Measurements from ENCODE around the gene UBN1.

UBN1 gene

DNA sequence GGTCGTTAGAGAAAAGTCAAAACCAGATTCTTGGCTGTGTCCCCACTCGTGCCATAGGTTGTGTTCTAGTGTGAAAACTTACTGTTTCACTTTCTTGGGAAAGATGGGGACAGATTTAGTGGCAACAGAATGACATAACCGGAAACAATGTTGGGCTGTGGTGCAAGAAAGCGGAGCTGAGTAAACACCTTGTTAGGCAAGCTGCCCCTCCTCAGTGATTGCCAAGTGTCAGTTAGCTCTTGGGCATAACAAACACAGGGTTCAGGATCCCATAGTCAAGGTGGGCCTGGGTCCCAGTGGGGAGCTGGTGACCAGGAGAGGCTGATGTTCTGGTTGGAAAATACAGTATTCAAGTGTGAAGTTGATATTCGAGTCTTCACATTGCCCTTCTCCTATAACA lies 15.4 kb downstream of the UBN1 start:
- DNase-seq (ENCODE audit: low spot score), result no peak

DNA sequence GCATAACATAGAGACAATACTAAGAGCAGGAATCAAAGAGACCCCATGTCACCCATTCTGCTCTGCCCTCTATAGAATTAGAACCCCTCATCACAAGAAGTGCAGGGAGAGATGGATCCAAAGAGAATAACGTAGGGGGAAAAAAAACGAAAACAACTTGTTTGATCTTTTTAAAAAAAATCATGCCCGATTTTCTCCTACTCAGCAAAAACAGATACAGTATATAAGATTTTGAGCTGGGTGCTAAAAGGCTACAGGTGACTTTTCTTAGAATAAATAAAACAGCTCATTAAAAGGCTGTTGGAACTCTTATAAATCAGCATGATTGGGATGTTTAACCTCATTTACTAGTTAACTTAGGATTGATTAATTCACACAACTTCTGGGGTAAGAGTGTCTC lies 17.4 kb downstream of the UBN1 start:
- DNase-seq (ENCODE audit: low spot score), result no peak

DNA sequence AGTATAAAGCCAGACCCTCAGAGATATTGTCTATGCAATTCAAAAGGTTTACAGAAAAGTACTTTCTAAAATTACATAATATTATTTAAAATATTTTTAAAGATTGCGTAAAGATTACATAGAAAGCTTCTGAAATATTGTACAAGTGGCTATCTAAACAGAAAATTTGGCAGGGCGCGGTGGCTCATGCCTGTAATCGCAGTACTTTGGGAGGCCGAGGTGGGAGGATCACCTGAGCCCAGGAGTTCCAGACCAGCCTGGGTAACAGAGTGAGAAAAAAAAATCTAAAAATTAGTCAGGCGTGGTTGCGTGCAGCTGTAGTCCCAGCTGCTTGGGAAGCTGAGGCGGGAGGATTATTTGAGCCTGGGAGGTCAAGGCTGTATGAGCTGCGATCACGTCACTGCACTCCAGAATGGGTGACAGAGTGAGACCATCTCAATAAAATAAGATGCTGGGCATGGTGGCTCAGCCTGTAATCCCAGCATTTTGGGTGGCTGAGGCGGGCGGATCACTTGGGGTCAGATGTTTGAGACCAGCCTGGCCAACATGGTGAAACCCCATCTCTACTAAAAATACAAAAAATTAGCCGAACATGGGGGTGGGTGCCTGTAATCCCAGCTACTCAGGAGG lies 18.1 kb downstream of the UBN1 start:
- no peak for DNase-seq (ENCODE audit: low spot score)

DNA sequence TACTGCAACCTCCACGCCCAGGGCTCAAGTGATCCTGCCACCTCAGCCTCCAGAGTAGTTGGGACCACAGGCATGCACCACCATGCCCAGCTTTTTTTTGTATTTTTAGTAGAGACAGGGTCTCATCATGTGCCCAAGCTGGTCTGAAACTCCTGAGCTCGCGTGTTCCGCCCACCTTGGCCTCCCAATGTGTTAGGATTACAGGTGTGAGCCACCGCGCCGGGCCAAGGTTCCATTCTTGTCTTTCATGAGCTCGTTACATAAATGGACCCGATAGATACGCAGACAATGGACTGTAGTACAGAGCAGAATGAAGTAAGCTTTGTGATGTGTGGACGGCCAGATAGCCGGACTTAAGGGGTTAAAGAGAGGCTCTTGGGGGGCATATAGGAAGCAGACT lies 19.3 kb downstream of the UBN1 start:
- peak; percentile 30 for DNase-seq (ENCODE audit: low spot score)

DNA sequence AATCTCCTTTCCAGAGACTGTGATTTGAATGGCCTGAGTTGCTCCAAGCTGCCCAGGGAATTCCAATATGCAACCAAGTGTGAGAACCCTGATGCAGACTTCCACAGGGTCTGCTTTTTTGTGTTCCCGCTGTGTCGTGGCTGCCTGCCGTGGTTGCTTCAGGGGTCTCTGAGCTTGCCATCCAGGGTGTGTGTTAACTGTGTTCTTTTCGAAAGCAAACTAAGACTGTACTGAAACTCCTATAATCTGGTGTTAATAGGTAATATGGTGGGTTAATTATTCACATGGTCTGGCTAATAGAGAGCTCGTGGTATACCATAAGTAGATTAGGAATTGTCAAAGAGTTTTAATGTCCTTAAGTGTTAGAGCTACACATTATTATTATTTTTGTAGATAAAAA lies 20.7 kb downstream of the UBN1 start:
- DNase-seq (ENCODE audit: low spot score), result no peak

DNA sequence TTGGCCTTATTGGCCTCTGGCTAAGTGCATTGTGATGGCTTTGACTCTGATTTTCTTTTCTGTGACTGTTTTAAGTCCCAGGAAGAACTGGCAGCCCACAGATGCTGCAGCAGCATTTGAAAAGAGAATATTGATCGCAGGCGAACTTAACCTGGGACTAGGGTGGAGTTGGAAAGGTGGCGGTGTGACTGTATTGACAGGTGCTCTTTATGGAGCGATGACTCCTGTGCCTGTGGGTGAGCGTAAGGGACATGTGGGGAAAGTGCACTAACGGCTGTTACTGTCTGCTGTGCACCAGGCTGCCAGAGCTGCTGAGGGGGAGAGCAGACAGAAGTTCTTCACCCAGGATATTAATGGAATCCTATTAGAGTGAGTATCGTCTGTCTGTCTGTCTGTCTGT lies 21.3 kb downstream of the UBN1 start:
- peak; percentile 26 for DNase-seq (ENCODE audit: low spot score)

DNA sequence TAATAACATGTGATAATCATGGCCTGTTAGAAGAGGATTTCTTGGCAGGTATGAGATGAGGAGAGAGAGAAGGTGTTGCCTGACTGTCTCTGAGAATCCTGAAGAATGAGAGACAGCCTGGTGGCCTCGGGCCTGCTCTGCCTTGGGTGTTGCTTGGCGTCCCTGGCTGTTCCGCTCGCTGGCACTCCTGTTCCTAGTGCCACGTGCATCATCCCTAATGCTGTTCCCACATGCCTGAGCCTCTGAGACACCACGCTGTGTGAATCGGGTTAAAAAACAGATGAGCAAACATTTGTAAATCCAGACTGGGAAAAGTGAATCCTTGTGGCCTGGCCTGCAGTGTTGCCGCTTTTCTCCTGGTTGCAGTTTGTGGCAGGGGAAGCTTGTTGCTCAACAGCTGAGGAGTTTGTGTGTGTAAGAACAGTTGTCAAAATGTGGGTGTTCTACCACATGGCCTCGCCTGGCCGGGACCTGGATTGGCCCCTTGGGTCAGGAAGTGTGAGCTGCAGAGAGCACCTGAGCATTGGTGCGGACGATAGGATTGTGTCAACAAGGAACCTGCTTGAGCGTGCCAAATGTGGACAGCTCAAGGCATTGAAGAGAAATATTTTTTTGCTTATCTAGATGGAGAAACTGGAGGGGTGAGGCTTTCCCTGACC lies 22.0 kb downstream of the UBN1 start:
- no peak for DNase-seq (ENCODE audit: low spot score)

DNA sequence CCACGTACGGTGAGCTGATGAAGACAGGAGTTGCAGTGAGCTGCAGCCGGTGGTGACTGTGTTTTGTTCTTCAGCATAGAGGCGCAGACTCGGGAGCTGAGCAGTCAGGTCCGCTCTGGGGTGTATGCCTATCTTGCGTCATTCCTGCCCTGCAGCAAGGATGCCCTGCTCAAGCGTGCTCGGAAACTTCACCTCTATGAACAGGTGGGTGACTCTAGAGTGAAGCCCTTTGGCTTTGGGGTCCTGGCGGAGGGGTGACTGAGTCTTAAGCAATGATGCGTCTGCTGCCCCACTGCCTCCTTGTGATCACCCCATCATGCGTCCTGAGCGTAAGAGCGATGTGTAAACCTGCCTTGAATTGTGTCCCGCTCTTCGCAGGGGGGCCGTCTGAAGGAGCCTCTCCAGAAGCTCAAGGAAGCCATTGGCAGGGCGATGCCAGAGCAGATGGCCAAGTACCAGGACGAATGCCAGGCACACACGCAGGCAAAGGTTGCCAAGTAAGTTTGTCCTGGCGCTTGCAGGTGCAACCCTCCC lies 22.9 kb downstream of the UBN1 start:
- no peak for DNase-seq (ENCODE audit: low spot score)

DNA sequence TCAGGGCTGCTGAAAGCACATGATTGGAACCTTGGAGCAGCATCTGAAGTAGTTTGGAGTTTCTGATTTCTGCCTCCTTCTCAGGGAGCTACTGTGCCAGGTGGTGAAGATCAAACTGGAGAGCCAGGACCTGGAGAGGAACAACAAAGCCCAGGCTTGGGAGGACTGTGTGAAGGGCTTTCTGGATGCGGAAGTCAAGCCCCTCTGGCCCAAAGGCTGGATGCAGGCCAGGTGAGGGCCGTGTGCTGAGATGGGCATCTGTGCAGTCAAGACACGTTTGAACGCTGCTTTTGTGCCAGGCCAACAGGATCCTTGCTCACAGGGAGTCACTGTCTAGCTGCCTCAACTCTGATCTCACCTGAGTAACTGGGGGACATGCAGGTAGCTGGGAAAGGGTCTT lies 23.8 kb downstream of the UBN1 start:
- DNase-seq (ENCODE audit: low spot score), result no peak

DNA sequence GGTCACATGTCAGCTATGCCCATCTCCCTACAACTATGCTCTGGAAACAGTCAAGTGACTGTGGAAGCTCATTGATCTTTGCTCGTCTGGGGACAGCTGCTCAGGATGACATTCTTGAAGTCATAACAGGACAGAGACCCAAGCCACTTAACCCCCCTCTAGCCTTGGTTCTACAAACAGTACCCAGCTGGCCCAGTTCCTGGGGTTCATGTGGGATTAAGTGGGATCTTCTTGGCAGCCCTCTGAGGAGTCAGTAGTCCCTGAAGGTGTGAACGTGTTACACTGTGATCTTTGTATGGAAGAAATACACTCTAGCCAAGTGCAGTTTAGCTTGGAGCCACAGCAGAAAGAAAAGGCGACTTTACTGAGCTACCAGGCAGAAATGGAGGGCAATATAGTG lies 25.8 kb downstream of the UBN1 start:
- no peak for DNase-seq (ENCODE audit: low spot score)

DNA sequence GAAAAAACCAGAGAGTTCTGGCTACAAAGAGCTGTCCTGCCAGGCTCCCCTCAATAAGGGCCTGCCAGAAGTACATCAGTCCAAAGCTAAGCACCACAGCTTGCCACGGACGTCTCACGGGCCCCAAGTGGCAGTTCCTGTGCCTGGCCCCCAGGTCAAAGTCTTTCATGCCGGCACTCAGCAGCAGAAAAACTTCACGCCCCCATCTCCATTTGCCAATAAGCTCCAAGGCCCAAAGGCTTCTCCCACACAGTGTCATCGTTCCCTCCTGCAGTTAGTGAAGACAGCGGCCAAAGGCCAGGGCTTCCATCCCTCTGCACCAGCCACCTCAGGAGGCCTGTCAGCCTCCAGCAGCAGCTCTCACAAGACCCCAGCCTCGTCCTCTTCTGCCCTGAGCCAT lies 27.4 kb downstream of the UBN1 start:
- DNase-seq (ENCODE audit: low spot score), result no peak

DNA sequence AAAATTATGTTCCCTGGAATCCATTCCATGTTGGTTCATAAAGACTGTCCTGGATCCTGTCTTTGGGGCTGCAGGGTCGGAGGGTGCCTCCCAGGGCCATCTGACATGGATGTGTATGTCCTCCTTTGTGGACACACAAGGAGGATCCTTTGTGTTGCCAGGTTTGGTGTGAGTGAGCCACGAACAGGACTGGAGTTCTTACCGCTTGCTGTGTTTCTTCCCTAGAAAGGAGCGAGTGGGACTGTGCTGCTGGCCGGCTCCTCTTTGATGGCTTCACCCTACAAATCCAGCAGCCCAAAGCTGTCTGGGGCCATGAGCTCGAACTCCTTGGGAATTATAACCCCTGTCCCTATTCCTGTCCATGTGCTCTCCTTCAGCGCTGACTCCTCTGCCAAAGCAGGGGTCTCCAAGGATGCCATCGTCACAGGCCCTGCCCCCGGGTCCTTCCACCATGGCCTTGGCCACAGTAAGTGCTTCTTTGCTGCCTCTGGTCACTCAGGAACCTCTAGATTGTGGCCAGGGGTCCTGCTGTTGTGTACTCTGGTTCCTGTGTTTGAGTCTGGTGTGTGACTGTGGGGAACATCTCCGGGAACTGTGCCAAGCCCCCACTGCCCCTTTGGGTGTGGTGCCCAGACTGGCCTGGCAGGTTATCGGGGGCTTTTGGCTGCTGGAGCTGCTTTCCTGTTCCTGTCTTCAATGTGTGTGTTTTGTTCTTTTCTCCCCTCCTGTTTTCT lies 29.5 kb downstream of the UBN1 start:
- DNase-seq (ENCODE audit: low spot score), result no peak

DNA sequence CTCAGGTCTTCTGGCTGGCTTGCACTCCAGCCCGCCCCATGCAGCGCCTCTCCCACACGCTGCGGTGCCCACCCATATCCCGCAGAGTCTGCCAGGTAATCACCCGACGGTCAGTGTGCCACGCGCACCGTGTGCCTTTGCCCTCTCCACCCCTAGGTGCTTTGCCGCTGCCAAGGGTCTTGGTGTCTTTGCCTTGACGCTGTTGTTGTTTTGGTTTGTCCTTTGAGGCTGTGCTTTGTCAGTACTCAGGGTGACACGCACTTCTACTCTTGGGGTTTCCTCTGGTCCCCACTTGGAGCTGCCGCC lies 30.1 kb downstream of the UBN1 start:
- no peak for DNase-seq (ENCODE audit: low spot score)

DNA sequence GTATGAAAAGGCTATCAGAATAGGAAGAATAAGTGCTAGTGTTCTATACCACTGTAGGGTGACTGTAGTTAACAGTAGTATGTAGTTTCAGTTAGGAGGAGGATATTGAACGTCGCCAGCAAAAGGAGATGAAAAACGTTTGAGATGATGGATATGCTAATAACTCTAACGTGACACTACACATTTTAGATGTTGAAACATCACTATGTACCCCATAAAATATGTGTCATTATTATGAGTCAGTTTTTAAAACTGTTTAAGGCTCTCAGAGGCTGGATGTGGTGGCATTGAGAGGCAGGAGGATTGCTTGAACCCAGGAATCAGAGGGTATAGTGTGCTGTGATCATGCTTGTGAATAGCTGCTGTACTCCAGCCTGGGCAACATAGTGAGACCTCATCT lies 31.8 kb downstream of the UBN1 start:
- no peak for DNase-seq (ENCODE audit: low spot score)

DNA sequence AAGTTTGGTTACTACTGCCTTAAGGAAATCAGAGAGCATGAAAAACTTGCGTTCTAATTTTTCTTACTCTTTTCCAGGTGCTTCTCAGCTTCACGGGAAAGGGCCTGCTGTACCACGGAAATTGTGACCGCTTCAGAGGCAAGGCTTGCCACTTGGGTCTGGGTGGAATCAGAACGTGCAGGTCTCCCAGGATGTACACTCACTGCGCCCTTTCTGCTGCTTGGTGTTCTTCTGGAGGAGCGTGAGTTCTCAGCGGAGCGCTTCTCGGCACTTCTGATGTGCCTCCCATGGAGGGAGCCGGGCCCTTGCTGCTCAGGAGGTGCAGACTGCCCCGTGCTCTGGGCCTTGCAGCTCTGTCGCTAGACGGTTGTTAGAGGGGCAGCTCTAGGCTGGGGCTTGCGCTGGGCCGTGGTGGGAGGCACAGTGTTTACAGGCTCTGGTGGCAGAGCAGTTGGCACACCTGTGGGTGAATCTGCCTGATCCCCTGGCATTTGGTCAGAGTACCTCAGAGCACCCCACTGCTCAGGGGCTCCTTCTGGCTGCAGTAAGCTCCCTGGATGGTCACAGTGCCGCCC lies 32.8 kb downstream of the UBN1 start:
- DNase-seq (ENCODE audit: low spot score), result no peak

DNA sequence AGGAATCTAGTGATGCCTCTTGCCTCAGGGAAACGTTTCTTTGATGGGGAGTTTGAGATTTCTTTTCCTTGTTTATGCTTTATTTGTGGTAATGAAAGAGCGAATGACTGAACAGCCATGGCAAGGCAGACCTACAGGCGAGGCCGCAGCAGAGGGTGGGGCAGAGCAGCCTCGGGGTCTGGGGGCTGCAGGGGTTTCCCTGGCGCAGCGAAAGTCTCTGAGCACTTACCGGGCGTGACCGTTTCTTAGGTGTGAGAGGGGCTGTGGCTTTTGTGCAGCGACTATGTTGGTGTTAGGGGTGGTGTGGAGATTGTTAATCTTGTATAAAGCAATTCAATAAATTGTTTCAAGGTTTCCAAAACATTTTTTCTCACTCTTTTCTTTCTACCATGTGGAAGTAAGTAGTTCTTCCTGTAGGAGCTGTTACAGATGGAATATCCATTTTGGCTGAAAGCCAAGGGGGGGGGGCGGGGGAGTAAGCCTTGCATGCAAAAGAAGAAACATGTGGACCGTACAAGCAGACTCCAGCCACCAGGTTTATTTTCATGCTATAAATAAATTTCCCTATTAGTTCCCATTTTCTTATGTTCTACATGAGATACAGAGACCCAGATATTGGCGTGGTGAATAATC lies 34.8 kb downstream of the UBN1 start:
- no peak for DNase-seq (ENCODE audit: low spot score)

DNA sequence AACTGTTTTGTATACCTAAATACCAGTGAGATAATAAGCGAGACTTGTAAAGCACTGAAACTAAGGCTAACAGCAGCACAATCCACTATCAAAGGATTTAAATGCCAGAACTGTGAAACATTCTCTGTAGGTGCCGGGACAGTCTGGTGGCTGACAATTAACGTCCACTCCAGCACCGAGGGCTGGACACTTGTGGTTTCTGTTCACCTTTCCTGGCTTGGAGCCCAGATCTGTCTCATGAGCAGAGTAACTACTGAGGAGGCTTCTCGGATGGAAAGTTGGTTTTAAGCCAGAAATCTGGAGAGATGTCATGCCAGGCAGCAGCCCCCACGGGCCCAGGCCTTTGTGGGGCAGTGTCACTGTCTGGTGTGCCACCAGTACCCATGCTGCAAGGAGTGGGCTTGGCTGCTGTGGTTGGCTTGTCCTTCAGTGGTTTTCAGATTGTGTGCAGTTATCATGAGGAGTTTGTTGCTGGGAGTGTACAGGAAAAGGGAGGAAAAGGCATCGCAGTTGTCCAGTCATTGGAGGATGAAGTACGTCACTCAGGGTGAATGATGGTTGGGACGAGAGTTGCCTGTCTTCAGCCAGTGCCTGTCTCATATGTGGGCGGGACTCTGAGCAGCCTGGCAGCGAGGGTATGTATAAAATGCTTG lies 35.5 kb downstream of the UBN1 start:
- no peak for DNase-seq (ENCODE audit: low spot score)

DNA sequence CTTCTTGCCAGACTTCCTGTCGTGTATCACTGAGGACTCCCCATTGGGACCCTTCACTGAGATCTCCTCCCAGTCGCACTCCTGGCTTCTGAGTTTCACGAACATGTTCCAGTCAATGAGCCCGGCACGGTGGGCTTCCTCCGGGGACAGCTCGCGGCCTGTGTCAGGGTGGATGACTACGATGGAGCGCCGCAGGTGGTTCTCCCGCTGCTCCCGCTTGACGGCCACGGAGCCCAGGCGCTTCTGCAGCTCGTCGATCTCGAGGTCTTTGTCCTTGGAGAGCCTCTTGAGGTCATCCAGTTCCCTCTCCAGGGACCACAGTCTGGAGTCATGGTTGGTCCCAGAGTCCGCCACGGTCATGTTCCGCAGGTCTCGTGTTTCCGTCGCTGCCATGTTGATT lies 36.2 kb downstream of the UBN1 start:
- no peak for DNase-seq (ENCODE audit: low spot score)

DNA sequence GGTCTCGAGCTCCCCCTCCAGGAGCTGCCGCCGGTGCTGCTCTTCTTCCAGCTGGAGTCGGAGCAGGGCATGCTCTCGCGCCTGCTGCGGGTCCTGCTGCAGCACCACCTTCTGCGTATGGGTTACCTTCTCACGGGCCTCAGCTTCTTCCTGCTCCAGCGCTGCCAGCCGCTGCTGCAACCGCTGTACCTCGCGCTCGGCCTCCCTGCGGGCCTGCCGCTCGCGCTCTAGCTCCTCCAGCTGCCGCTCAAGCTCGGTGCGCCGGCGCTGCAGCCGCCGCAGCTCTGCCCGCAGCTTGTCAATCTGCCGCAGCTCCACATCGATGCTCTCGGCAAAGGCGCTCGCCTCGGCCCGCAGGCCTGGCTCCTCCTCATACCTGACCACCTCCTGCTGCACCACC lies 36.9 kb downstream of the UBN1 start:
- no peak for DNase-seq (ENCODE audit: low spot score)

DNA sequence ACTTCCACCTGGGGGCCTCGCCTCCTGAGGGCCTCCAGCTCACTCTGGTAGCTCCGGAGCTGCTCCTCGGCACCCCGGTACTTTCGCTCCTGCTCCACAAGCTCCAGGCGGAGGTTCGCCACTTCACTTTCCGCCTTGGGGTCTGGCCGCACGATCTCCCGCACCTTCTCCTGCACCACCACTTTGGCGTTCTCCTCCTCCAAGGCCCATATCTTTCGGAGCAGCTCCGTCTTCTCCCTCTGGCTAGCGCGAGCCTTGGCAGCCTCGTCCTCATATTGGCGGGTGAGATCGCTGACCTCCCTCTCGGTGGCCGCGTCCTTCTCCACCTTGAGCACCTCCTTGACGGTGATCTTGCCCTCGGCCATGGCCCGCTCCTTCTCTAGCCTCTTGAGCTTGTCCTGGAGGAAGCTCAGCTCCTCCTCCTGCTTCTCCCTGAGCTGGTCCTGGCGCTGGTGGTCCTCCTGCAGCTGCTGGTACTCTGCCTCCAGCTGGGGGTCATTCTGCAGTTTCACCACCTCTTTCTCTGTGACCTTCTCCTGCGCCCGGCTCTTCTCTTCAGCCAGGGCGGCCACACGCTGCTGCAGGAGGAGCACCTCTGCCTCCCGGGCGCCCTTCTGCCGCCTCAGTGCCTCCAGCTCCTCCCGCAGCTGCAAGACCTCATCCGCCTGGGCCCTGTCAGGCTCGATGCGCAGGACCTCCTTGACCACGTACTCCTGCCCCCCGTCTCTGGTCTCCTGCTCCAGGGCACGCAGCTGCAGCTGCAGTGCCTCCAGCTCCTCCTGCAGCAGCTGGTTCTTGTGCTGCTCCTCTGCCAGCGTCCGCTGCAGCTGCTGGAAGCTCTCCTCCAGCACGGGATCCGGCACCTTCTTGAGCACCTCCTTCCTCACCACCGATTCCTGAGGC lies 37.9 kb downstream of the UBN1 start:
- DNase-seq (ENCODE audit: low spot score), result no peak

DNA sequence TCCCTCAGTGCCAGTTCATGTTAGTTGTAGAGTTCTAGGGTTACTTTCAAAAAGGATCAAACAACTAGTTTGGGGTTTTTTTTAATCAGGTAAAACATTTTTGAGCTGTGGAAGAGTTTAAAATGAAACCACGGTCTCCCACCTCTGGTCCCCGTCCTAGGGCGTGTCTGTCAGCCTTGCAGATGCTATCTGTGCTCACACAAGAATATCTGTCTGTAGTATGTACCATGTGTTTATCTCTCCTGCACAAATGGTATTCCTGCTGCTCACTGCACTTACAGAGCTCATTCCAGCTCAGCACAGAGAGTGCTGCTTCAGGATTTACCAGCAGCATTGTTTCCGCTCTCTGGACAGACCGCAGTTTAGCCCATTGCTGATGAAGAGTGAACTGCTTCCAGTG lies 38.9 kb downstream of the UBN1 start:
- no peak for DNase-seq (ENCODE audit: low spot score)

Data from left forelimb (tissue), 1 donor.